GM21390 (cell line): ENCODE results near the gene STC2.

Experiments
- ATAC-seq: cut with Tn5 transposase; IDR thresholded peaks from one replicate; pipeline ENCODE4 v1.9.1; 2021; ENCODE audit not compliant: unreplicated experiment

STC2 gene

DNA sequence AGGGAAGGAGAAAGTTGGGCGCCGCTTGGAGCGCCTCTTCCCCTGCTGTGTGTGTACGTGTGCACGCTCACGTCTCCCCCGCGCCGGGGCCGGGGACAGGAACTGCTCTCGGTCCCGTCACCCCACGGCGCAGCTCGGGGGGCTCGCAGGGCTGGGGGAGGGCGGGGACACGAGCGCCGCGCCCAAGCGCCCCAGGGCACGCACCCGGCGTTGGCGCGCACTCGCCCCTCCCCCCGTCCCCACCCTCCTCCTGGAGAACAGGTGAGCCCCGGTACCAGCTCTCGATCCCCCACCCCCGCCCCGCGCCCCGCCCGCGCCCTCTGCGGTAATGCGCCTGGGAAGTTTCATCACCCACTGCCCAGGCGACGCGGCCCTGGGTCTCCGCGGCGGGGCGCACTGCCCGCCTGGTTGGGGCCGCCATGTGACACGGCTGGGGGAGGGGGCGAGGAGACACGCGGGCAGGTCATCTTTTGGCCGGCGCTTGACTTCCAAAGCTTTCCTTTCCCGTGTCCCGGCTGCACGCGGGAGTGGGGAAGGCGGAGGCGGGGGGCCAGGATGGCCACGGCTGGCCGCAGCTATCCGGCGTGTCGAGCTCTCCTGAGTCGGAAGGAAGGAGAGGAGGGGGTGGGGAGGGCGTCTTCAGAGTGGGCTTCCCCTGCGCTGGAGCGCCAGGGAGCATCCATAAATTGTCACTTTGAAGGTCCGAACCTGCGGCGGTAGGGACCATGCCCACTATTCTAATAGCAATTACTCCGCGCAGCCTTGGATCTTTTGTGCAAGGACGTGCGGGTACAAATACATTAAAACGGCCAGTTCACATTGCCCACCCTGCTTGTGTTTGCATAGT is 1.5 kb upstream of the STC2 start:
- ATAC-seq: peak; percentile 48

DNA sequence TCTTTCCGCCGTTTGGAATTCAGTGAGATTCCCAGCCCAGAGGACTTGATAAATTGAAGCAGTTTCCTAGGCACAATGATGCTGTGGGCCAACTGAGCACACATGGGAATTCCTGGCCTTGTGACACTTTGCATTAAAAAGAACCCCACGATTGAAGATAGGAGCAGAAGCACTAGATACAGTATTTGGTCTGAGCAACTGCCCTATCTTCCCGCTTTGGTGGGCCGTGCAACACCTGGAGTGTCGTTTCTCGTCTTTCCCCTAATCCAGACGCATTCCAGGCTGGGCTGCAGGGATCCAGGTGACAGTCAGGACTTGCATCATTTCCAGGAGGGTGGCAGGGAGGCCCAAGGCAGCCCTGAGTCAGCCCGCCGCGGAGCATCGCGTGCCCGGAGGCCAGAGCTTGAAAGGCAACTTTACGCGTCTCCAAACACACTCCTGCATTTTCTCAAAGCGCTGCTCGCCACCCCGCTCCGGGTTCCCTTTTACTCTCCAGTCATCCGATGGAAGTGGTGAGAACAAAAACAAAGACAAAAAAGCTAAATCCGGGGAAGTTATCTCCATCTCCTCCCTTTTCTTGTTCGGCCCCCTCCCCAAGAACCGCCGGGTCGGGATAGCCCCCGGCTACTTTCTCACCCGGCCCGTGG is 753 bp upstream of the STC2 start:
- no peak for ATAC-seq

DNA sequence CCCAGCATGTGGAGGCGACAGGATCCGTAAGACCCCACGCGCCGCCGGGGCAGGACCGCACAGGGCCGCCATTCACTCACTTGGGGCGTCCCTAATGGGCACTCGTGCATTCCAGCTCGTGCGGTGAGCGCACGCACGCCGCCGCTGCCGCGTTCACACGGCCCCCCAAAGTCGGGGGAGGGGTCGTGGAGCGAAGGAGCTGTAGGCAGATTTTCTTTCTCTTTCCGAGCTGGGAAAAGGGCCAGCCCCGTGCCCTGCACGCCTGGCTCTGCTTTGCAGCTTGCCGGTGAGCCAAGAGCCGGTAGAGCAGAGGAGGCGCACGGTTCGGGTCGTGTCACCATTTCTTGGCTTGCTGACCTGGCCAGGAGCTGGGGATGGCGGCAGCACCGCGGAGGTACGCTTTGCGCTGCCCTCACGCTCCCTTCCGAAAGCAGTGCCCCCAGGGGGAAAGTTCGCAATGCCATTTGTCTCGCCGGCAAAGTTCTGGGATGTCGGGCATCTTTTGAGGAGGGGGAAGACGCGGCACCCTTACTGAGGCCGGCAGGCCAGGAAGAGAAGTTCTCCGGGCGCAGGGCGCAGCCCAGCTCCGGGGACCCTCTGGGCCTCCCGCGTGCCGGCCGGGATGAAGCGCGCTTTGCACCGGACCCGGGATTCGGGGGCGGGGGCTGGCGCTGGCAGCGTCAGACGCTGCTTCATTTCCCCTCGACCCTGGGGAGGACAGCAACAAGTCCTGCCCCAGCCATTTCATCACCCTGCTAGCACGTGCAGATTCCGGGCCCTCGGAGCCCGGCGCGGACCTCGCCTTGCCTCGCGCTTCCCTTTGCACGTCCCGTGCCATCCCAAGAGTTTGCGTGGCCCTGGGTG is 898 bp downstream of the STC2 start:
- ATAC-seq: no peak

DNA sequence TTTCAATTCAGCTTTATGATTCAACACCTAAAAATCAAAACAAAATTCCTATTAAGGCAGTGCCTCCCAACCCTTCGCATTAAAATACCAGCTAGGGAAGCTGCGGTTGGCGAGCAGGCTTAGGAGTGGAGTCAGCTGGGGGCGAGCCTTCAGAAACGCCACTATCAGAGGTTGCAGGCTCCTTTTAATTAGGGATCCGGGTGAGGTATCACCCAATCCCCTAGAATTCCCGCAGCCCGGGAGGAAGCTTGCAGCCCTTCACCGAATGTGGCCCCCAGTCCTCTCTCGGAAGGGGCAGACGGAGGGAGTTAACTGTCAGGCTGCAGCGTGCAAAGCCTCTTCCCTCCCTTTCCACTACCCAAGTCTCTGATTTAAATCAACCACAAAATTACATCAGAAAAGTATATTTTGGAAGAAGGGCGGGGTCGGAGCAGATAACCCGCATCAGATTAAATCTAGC is 1.7 kb downstream of the STC2 start:
- ATAC-seq: no peak

DNA sequence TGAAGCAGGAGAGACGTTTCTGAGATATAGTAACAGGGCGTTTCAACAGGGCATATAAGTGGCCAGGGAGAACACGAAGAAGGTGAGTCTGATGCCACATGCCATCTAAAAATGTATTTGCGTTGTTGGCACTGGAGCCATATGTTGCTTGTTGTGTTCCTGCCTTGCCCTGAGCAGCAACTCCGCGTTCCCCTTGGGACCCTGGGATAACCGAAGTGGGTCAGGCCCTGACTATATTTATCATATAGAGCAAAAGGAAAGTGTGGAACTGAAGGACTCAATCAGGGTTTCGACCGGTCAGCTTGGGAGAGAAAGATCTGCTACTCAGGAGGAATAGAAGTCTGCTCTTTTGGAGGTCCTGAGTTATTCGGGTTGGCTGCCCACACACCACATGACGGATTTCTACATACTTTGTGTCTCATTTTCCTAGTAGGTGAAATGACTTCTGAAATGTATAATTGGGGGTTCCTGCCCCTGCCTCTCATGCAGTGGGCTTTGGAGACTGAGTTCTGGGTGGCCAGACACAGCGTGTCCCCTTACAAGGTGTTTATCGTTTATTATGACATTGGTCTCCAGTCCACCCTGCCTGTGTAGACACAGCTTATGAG is 3.0 kb downstream of the STC2 start:
- ATAC-seq: no peak

DNA sequence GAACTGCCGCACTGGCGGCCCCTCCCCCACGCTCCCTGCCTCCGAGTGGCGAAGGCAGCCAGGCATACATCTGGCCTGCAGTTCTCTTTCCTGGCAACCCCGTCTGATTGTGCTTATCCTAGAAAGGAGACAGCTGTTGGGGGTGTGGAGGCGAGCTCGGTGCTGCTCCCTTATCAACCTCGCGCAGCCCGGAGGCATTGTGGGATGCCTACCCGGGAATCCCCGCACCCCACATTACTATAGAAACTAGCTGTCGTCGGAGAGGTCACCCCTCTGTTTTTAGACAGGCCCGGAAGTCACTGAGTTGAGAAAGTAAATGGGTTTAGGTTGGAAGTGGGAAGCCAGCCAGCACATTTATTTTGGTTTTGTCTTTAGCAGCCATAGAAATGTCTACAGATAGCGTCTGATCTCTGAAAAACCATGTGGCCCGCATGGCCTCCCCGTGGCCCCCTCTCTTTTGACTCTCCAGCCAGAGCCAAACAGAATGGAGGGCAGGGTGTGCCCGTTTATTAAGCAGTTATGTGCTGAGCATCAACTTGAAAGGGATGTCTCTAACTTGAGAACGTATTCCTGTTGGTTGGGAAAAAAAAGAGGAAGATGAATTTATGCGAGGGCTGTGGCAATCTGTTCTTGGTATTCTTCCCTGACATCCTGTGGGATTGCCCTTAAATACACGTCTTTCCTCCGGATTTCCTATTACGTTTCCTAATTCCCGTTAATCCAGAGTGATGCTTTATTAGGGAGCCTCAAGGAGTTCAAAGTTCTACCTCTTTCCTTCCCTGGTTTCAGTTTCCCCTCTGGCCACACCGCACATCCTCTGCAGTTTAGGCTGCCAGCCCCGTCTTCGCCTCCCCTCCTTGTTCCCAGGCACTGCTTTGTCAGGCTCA is 3.9 kb downstream of the STC2 start:
- ATAC-seq: no peak

DNA sequence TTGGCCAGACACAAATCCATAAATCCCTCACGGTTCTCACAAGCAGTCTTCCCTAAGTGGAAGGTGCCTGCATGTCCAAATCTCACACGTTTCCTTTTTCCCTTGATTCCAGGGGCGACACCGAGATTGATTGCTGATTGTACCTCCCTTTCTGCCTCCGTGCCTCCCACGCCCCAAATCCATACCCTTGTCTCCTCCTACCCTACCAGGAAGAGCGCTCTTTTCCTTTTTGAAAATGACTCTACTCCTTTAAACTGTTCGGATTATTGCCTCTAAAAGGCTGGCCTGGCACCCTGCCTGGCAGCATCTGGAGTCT is 4.5 kb downstream of the STC2 start:
- no peak for ATAC-seq

DNA sequence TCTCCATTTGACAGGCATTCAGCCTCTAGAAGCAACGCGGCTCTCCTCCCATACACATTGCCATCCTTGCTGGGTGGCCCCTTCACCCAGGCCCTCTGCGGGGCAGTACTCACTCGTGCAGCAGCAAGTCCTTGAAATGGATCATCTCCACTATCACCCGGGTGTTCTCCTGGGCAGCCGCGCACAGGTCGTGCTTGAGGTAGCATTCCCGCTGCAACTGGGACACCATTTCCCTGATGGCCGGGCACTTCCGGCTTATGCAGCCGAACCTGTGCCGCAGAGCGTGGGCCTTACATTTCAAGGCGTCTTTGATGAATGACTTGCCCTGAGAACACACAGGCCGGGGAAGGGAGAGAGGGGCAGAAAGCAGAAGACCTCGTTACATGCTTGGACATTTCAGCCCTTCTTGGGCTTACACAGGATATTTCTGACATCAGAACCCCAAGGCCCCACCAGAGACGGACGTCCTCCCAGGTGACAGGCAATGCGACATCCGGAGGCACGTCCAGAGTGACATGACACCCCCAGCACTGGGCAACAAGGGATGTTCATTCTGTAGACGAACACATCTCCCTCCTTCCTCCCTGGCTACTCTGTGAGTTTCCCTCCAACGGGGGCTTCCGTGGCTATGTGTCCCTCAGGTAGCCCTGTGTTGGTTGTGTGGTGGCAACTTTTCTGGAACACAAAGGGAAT is 5.0 kb downstream of the STC2 start:
- no peak for ATAC-seq

DNA sequence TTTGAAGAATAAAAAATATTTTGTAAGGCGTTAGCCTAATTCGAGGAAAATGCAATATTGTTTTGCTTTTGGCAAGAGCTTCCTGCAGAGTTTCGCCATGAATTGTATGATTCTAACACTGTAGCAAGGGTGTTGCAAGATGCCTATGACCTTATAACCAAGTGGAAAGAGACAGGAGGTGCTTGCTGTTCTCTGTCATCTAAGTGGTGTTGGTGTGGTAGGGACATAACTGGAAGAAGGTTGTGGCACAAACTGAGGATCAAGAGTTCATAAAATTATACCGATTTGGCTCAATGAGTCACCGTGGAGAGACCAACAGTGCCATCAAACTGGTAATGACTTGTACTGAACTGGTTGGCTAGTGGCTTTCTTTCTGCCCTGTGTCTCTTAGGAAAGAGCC is 6.3 kb downstream of the STC2 start:
- ATAC-seq: no peak

DNA sequence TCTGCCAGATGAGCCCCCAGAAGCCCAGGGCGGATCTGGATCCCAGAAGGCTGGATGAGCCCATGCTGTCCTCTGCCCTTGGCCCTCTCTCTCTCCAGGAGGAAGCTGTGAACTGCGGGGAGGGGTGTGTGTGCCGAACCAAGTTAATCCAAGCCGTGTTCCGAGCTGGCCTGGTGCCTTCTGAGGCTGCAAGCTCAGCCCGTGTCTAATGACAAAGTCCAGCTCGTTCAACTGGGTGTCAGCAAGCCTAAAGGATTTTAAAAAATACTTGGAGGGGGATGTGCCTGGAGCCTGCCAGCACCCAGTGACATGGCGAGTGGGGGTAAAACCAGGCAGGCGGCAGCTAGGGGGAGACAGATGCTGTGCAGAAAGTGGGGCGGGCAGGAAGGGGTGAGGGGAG is 8.0 kb downstream of the STC2 start:
- no peak for ATAC-seq

DNA sequence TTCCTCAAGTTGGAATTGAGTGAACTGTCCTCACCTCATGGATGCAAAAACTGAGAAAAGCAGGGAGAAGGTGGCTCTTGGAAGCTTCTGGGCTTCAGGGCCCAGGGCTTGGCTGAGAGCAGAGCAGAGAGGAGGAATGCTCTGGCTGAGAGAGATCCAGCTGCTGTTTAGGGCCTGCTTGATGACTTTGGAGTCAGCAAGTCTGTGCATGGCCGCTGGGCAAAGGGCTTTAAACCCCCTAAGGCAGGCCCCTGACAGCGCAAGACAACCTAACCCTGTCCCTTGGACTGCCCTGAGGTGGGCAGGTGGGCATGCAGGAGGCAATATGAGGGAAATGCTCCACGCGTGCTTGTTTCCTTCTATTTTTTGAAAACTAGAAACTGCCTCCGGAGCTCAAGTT is 8.6 kb downstream of the STC2 start:
- ATAC-seq: no peak

DNA sequence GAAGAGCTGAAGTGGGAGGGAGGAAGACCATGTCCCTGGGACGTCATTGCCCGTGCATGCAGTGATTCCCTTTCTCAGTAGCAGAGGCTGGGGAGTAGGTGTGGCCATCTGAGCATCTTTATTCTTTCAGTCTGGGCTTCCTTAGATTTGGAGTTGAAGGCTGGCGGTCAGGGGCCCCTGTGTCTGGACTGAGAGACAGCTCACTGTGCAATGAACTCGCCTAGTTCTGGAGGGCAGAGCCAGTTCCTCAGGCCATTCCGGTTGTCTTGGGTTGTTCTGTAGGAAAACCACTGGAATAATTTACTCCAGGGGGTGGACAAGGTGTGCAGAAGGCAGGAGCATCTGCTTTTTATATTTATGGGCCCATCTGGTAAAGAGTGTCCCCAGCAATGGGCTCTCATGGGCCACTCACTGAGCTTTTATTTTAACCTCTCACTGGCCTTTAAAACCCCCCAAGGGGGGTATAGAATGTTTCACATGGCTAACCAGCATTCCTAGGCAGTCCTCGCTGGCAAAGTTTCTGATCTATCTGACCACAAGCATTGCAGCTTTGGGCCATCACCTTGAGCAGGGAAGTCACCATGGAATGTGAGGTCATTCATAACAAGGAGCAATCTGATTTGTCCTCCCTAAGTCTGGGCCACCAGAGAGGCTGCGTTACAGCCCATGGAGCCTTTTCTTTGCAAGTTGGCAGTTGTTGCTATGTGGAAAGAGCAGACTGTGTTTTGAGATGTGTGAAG is 9.2 kb downstream of the STC2 start:
- no peak for ATAC-seq

DNA sequence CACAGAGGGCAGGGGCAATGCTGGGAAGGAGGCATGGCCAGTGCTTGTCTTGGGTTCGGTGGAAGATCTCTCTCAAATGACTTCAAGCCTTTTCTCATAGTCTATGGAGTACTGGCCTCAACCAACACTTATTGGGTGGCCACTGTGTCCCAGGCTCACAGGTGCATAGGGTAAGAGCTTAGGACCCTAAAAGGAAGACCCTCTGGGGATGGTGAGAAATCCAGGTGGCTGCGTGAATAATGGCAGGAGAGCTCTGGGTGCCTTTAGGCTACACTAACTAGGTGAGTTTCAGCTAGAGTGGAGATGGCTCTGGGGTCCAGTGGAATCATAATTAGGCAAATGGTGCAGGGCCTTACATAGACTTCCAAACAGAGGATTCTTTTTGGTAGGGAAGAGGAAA is 9.9 kb downstream of the STC2 start:
- no peak for ATAC-seq

DNA sequence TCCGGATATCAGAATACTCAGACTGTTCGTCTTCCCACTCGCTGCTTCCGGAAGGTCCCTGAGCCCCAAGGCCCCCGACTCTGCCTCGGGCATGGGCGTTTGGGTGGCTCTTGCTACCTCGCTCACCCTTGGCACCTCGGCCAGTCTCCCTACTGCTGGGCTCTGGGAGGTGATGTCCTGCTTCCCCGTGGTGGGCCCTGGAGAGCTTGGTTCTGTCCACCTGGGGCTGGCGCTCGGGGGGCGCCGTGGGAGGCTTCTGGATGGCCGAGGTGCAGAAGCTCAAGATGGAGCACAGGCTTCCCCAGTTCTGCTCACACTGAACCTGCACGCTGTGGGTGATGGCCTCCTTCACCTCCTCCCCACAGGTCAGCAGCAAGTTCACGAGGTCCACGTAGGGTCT is 10.4 kb downstream of the STC2 start:
- no peak for ATAC-seq

DNA sequence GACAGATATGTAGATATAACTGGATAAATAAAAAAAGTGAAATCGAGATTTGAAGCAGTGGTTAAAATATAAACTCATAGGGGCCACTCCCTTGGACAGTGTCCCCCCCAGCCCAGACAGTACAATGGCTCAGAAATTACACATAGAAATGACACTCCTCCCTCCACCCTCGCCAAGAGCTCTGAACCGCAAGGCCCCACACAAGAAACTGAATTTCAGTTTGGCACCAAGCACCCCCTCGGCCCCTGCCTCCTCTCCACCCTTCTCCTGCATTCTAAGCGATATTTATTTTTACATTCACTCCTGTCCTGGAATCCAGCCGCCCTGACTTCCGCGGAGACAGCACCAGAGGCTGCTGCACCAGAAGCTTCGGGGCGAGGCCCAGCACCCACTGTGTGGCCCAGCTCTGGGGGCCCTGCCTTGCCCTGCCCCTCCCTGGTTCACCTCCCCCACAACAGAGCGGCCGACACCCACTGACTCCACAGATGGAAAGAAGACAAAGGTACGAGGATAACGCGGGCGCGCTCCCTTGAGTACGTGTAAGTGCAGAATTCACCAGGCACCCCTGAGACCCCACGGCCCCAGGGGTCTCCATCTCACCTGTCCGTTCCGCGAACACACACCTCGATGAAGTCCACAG is 11.0 kb downstream of the STC2 start:
- no peak for ATAC-seq

DNA sequence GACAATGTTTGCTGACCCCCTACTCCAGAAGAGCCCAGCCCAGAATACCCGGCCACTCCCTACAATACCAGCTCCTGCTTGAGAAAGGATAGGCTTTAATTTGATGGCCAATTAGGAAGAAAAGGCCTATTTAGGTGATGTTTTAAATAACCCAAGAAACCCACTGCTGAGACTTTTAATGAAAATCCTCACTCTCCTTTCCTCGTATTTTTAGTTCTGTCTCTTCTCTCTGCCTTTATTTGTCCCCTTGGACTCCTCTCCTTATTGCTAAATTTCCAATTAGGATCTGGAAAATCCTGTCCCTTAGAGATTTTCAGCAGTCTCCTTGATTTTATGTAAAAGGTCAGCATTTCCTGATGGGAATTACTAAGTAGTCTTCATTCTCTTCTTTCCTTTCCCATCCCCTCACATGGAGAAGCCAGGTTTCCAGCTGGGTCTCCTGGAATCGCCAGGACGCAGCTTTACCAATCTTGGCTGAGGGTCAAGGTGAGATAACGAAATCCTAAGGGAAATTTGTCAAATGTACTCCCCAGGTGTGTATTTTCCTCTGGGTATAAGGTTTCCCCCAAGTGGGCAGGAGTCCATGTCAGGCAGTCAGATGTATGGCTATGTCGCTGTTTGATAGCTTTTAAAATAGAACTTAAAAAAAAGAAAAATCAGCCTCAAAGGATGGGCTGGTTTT is 11.7 kb downstream of the STC2 start:
- ATAC-seq: no peak

DNA sequence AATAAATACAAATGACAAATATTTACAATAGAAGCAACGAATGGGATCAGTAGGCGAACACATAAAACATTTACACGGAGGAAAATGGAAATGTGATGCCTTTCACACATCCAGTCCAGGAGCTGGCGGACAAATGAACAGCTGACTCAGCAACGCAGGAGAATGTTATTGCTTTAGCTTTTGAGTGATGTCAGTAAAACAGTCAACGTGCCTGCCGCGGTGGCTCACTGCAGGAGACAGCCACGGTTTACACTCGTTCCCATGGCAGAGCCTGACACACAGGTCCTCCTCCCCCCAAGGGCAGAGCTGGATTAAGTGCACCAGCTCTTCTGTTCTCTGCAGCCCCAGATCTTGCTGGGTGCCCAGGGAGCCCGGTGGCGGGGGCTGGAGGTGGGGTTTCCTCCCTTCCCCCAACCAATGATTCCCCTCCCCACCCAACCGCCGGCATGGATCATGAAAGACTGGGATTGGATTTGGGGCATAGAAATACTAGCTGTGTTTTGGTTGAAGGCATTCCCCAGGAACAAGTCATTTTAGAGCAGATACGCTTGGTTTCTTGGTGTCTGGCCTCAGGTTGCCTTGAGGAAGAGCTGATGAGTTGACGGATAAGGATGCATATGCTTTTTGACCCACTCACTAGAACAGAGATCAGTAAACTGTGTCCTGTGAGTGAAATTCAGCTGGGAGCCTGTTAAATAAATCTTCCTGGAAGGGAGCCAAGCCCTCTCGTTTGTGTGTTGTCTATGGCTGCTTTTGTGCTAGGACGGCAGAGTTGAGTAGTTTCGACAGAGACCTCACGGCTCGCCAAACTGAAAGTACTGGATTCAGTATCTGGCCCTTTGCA is 12.5 kb downstream of the STC2 start:
- ATAC-seq: no peak
